KG1 (cell line): ENCODE data around the gene SCO2.

Experiments used
- DNase-seq: peaks from one replicate; lab custom pipeline; 2025; lab: John Stamatoyannopoulos, UW

SCO2 gene

GRCh38 chr22:50519151-50519550, 6.2 kb downstream of the SCO2 start:
- no peak for DNase-seq

- DNase-seq: no peak
These were observed 6.8 kb downstream of the SCO2 start for GRCh38 chr22:50518606-50519005.

- no peak for DNase-seq
These were observed 7.7 kb downstream of the SCO2 start for GRCh38 chr22:50517495-50518260.

GRCh38 chr22:50516891-50517290, 8.5 kb downstream of the SCO2 start:
- DNase-seq: no peak

GRCh38 chr22:50516068-50516467, 9.3 kb downstream of the SCO2 start:
- DNase-seq: no peak

GRCh38 chr22:50513175-50513574, 12.2 kb downstream of the SCO2 start:
- no peak for DNase-seq

- DNase-seq: no peak
These were observed 16.5 kb downstream of the SCO2 start for GRCh38 chr22:50508897-50509296.

- peak; percentile 89 for DNase-seq
These were observed 17.2 kb downstream of the SCO2 start, which contains the start of gene NCAPH2 for GRCh38 chr22:50507991-50508884. Gene NCAPH2 (plus strand): TSS chr22:50508224. CDS start chr22:50508338, 114 bp downstream.

GRCh38 chr22:50507421-50507990, 17.9 kb downstream of the SCO2 start, which contains the start of gene LMF2:
Gene LMF2 (minus strand): TSS chr22:50507702. CDS start chr22:50507675, 27 bp downstream.
- peak; percentile 89 for DNase-seq

- DNase-seq: no peak
These were observed 18.6 kb downstream of the SCO2 start for GRCh38 chr22:50506611-50507420.

- no peak for DNase-seq
These were observed 19.4 kb downstream of the SCO2 start for GRCh38 chr22:50505776-50506610.

GRCh38 chr22:50505276-50505775, 20.1 kb downstream of the SCO2 start:
- DNase-seq: no peak

GRCh38 chr22:50504369-50505211, 20.8 kb downstream of the SCO2 start:
- DNase-seq: no peak

GRCh38 chr22:50503475-50504145, 21.8 kb downstream of the SCO2 start:
- no peak for DNase-seq

GRCh38 chr22:50502628-50503474, 22.5 kb downstream of the SCO2 start:
- no peak for DNase-seq

- DNase-seq: no peak
These were observed 23.3 kb downstream of the SCO2 start for GRCh38 chr22:50502096-50502495.

GRCh38 chr22:50500452-50500851, 24.9 kb downstream of the SCO2 start:
- DNase-seq: no peak

- DNase-seq: peak; percentile 23
These were observed 27.0 kb downstream of the SCO2 start for GRCh38 chr22:50498322-50498890.
